ENCODE data around the gene MCRIP2. TPM values are rescaled to one million over a fixed set of nuclear protein-coding genes. Genes with fewer than 3 reads are reported as not detected.

Gene MCRIP2
- total RNA-seq, 6 experiments from 2014 or later, result 48.8 to 130 (median 76.7) TPM

DNA sequence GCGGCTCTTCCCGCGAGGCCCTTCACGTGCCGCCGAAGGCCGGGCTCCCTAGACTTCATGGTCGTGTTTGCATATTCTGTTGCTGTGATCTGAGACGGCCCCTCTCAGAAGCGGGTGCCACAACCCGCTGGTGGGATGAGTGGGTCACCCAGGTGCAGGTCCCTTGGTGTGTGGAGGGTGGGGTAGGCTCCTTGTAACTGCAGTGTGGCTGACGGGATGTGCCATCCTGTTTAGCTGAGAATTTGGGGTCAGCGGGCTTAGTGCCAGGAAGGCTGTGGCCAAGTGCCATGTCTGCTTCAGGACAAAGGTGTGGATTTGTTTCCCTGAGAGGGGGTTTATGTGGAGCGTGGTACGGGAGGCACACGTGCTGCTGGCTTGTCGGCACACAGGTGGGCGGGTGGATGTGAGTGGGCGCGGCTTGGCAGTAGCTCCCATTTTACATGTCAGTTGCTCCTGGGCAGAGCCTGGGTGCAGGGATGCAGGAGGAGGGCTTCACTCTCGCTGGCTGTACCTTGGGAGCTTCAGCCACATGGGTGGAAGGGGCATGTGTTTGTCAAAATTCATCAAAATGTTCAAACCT, 20.0 kb upstream of the MCRIP2 start:
- Histone ChIP-seq H3K4me1 (peaks cover 0 to 12% (median 0%) of the 10 kb centered on the region in 4 donors), H3K27me3 (no peaks in the 10 kb centered on the region), H3K27ac (no peak overlapping the region), H3K36me3 (peaks cover 0 to 9% (median 0%) of the 10 kb centered on the region in 4 donors), H3K4me3 (no peak overlapping the region), H3K9me3 (no peaks in the 10 kb centered on the region)
- no peak for TF ChIP-seq POLR2A (IDR thresholded peaks at IDR 0.05)
- TF ChIP-seq CTCF (IDR thresholded peaks at IDR 0.05), result no peak
- DNase-seq, result no peak
- WGBS (ENCODE audit: insufficient coverage, low coverage, low lambda C conversion rate, missing lambda C conversion rate), result 68% methylated on average over 8 of the region's 21 CpGs
- ATAC-seq, result no peak
- intact Hi-C loops (cut with DNase I), result no loop called here

- Histone ChIP-seq H3K9me3 (no peaks in the 10 kb centered on the region), H3K27ac (no peak overlapping the region), H3K36me3 (peaks cover 0 to 9% (median 0%) of the 10 kb centered on the region in 4 donors), H3K4me3 (no peak overlapping the region), H3K27me3 (no peaks in the 10 kb centered on the region), H3K4me1 (peaks cover 0 to 6% (median 2%) of the 10 kb centered on the region in 4 donors)
- intact Hi-C loops (cut with DNase I), result no loop called here
- no peak for DNase-seq
- WGBS (ENCODE audit: insufficient coverage, low coverage, low lambda C conversion rate, missing lambda C conversion rate), result 97% methylated on average over 12 of the region's 17 CpGs
- no peak for ATAC-seq
- TF ChIP-seq CTCF (IDR thresholded peaks at IDR 0.05), result no peak
- TF ChIP-seq POLR2A (IDR thresholded peaks at IDR 0.05), result no peak
Observed at GRCh38 chr16:622920-623280, 18.7 kb upstream of the MCRIP2 start.

GRCh38 chr16:624526-625070, 17.0 kb upstream of the MCRIP2 start:
- Histone ChIP-seq H3K36me3 (peaks cover 0 to 9% (median 0%) of the 10 kb centered on the region in 4 donors), H3K4me1 (peaks cover 0 to 23% (median 16%) of the 10 kb centered on the region in 4 donors), H3K27me3 (no peaks in the 10 kb centered on the region), H3K27ac (no peak overlapping the region), H3K4me3 (no peak overlapping the region), H3K9me3 (no peaks in the 10 kb centered on the region)
- 73% methylated on average over 3 of the region's 10 CpGs for WGBS (ENCODE audit: insufficient coverage, low coverage, low lambda C conversion rate, missing lambda C conversion rate)
- intact Hi-C loops (cut with DNase I), result no loop called here
- TF ChIP-seq POLR2A (IDR thresholded peaks at IDR 0.05) (no peak), CTCF (IDR thresholded peaks at IDR 0.05) (no peak)
- ATAC-seq (no peak), DNase-seq (no peak)

DNA sequence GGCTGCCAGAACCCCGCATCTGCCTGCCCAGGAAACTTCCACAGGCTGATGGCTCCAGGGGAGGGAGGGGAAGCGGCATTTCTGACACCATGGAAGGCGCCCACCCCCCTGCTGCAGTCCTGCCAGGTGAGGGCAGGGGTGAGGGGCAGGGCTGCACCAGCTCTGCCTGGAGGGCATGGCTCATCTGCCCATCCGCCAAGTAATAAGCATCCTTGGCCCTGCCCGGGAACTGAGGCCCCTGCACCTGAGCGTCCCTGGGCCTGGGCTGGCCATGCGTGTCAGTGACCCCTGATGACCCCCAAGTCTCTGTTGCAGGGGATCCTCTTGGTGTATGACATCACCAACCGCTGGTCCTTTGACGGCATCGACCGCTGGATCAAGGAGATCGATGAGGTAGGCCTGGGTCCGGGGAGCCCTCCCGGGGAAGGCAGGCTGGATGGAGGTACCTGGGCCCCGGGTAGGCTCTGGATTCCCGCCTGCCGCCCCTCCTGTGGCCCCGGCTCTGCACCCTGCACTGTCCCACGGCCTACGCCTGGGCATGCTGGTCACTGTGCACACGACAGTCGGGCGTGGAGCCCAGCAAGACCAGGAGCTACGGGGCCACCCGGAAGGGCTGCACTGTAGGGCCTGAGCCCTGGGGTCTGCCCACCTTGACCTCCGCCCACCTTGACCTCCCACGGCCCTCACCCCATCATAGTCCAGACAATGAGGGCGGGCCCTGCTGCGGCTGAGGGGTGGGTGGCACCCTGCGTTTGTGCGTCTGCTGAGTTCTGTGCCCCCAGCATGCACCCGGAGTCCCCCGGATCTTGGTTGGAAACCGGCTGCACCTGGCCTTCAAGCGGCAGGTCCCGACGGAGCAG, 16.3 kb upstream of the MCRIP2 start:
- WGBS (ENCODE audit: insufficient coverage, low coverage, low lambda C conversion rate, missing lambda C conversion rate), result 97% methylated on average over 6 of the region's 37 CpGs
- no peak for ATAC-seq
- TF ChIP-seq CTCF (IDR thresholded peaks at IDR 0.05) (no peak), POLR2A (IDR thresholded peaks at IDR 0.05) (no peak)
- H3K27ac ChIP-seq, result no peak overlapping the region
- DNase-seq, result no peak
- peaks cover 0 to 9% (median 0%) of the 10 kb centered on the region in 4 donors for H3K36me3 ChIP-seq
- H3K9me3 ChIP-seq, result no peaks in the 10 kb centered on the region
- H3K27me3 ChIP-seq, result no peaks in the 10 kb centered on the region
- H3K4me3 ChIP-seq, result no peak overlapping the region
- intact Hi-C loops (cut with DNase I), result no loop called here
- H3K4me1 ChIP-seq, result peaks cover 0 to 31% (median 22%) of the 10 kb centered on the region in 4 donors

Data from right lobe of liver (tissue), 6 donors.